Activated CD8-positive, alpha-beta T cell treated with anti-CD3 and anti-CD28 coated beads for 36 hours (primary cell): ENCODE results near the gene TBC1D14. TPM values are rescaled to one million over a fixed set of nuclear protein-coding genes. Genes with fewer than 3 reads are reported as not detected.
A peak's percentile ranks its signal among the peaks of the same experiment; 100 is the strongest.

Source experiments
- ATAC-seq: fragments of 200-7000 bp; cut with Tn5 transposase; one replicate; pipeline ENCODE4 v1.10.0; 2021; ENCODE audit warnings: mild to moderate bottlenecking, moderate library complexity
- CTCF ChIA-PET: fragments of 350-600 bp; sonication (Branson Sonifier 250); formaldehyde crosslinking; loops from one replicate; lab custom pipeline; 2021; ENCODE audit warnings: antibody characterized with exemption; lab: Charles Lee
- POLR2A ChIA-PET: fragments of 350-600 bp; sonication (Branson Sonifier 250); formaldehyde crosslinking; loops from one replicate; lab custom pipeline; 2021; ENCODE audit warnings: antibody characterized with exemption; lab: Charles Lee
- DNase-seq: peaks from one replicate; pipeline ENCODE4 v3.0.0-alpha.2; 2020
- H3K27ac Mint-ChIP-seq: one replicate; pipeline ENCODE4 v1.8.0; 2021; ENCODE audit warnings: mild to moderate bottlenecking, mixed read lengths
- H3K27me3 Mint-ChIP-seq: one replicate; pipeline ENCODE4 v1.8.0; 2021; ENCODE audit warnings: mixed read lengths
- H3K36me3 Mint-ChIP-seq: one replicate; pipeline ENCODE4 v1.8.0; 2021; ENCODE audit warnings: low read depth, mixed read lengths
- H3K4me1 Mint-ChIP-seq: one replicate; pipeline ENCODE4 v1.8.0; 2021; ENCODE audit warnings: low read depth, mixed read lengths
- H3K4me3 Mint-ChIP-seq: one replicate; pipeline ENCODE4 v1.8.0; 2021; ENCODE audit warnings: mild to moderate bottlenecking, moderate library complexity, mixed read lengths
- H3K9me3 Mint-ChIP-seq: one replicate; pipeline ENCODE4 v1.8.0; 2021; ENCODE audit warnings: mixed read lengths
- CTCF ChIP-seq: fragments of 200-600 bp; IDR thresholded peaks from one replicate; pipeline ENCODE4 v1.8.0; 2022; ENCODE audit warnings: antibody characterized with exemption, mild to moderate bottlenecking
- intact Hi-C: fragments of 100-400 bp; cut with micrococcal nuclease; formaldehyde crosslinking; loops from one replicate; pipeline ENCODE4 v1.10.0; 2022
- total RNA-seq, 2 experiments: library from RNA; stranded (reverse); gene quantifications; one replicate each; pipeline ENCODE4 v1.2.3, GENCODE V29; 2021

TBC1D14 gene
- total RNA-seq, 2 experiments from 2014 or later = 34.7 to 36.3 TPM

- Mint-ChIP-seq H3K4me3 (no peak overlapping the region), H3K27me3 (no peaks in the 10 kb centered on the region), H3K9me3 (no peaks in the 10 kb centered on the region), H3K4me1 (peaks cover 51% of the 10 kb centered on the region), H3K27ac (no peak overlapping the region), H3K36me3 (peaks cover 2% of the 10 kb centered on the region)
- ChIA-PET CTCF (interaction anchor here (1.2 kb wide), 1 partner anchor 17 kb away, joined by 3 read pairs; no protein-coding TSS in a partner anchor), POLR2A (interaction anchor here (1.0 kb wide), 1 partner anchor 12 kb away, joined by 3 read pairs; no protein-coding TSS in a partner anchor)
- intact Hi-C loops = no loop called here
- ATAC-seq (no peak), DNase-seq (no peak)
- no peak for TF ChIP-seq CTCF
Observed at GRCh38 chr4:6946497-6946896, 36.9 kb downstream of the TBC1D14 start.

- ChIA-PET CTCF (interaction anchor here (0.6 to 1.2 kb wide), 3 partner anchors 22 to 37 kb away, joined by 3 read pairs; no protein-coding TSS in a partner anchor), POLR2A (interaction anchor here (0.7 to 1.0 kb wide), 2 partner anchors 25 to 119 kb away, joined by 3 read pairs; no protein-coding TSS in a partner anchor)
- intact Hi-C loops = no loop called here
- peaks cover 48% of the 10 kb centered on the region for H3K4me1 Mint-ChIP-seq
- no peak overlapping the region for H3K4me3 Mint-ChIP-seq
- ATAC-seq (no peak), DNase-seq (no peak)
- peaks cover 2% of the 10 kb centered on the region for H3K36me3 Mint-ChIP-seq
- TF ChIP-seq CTCF = no peak
- H3K27me3 Mint-ChIP-seq = no peaks in the 10 kb centered on the region
- no peaks in the 10 kb centered on the region for H3K9me3 Mint-ChIP-seq
- no peak overlapping the region for H3K27ac Mint-ChIP-seq
Observed at GRCh38 chr4:6948134-6948460, 38.5 kb downstream of the TBC1D14 start.

GRCh38 chr4:6951880-6952381, 42.3 kb downstream of the TBC1D14 start:
- Mint-ChIP-seq H3K4me1 (peaks cover 62% of the 10 kb centered on the region), H3K4me3 (no peak overlapping the region), H3K9me3 (no peaks in the 10 kb centered on the region), H3K36me3 (no peaks in the 10 kb centered on the region), H3K27me3 (no peaks in the 10 kb centered on the region), H3K27ac (peak overlapping the region; percentile 23)
- no peak for DNase-seq
- ChIA-PET CTCF (no interaction called here), POLR2A (interaction anchor here (0.7 kb wide), 1 partner anchor 35 kb away, joined by 6 read pairs; no protein-coding TSS in a partner anchor)
- no peak for TF ChIP-seq CTCF
- intact Hi-C loops = no loop called here
- ATAC-seq = peak; percentile 34

GRCh38 chr4:6953751-6954380, 44.2 kb downstream of the TBC1D14 start:
- Mint-ChIP-seq H3K9me3 (no peaks in the 10 kb centered on the region), H3K36me3 (no peaks in the 10 kb centered on the region), H3K4me3 (no peak overlapping the region), H3K4me1 (peaks cover 61% of the 10 kb centered on the region), H3K27me3 (no peaks in the 10 kb centered on the region), H3K27ac (no peak overlapping the region)
- intact Hi-C loops = no loop called here
- ChIA-PET CTCF (interaction anchor here (1.3 kb wide), 1 partner anchor 21 kb away, joined by 3 read pairs; no protein-coding TSS in a partner anchor), POLR2A (interaction anchor here (0.6 kb wide), 1 partner anchor 578 kb away, joined by 5 read pairs; no protein-coding TSS in a partner anchor)
- DNase-seq = no peak
- TF ChIP-seq CTCF = no peak
- ATAC-seq = no peak
